Measurements from ENCODE around the gene KCNMB3. TPM values are rescaled to one million over a fixed set of nuclear protein-coding genes. Genes with fewer than 3 reads are reported as not detected.
"Not testable (repeated sequence)": the region's sequence is repeated elsewhere in the genome, so short reads cannot be mapped to it uniquely, and the experiment has no call there.

KCNMB3 gene
- total RNA-seq, 2 experiments from 2014 or later, result 1.9 to 2.2 TPM

DNA sequence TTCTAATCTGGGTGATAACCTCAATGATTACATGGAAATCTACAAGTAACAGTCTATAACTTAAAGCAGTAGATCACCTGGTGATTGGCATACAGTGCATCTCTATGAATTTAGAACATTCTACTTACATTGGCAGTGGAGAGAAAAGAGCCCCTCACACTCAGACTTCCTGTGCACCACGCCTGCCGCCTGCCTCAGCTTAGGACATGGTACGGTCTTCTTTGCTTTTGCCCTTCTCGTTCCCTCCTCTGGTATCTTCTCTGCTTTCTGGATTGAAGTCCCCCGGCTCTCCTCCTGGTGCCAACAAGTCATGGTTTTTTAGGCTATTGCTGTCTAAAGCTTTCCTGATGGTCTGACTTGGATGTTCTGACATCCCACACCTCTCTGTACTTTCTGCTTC, 7.9 kb upstream of the KCNMB3 start:
- peaks cover 5% of the 10 kb centered on the region for H3K27me3 Mint-ChIP-seq
- POLR2A ChIA-PET, result no interaction called here
- no peak overlapping the region for H3K4me3 Mint-ChIP-seq
- DNase-seq, result no peak
- no peak for ATAC-seq (ENCODE audit: low read depth)
- H3K9me3 Mint-ChIP-seq, result peaks cover 8% of the 10 kb centered on the region
- H3K36me3 Mint-ChIP-seq, result peaks cover 13% of the 10 kb centered on the region
- H3K27ac Mint-ChIP-seq, result no peak overlapping the region
- peaks cover 16% of the 10 kb centered on the region for H3K4me1 Mint-ChIP-seq

DNA sequence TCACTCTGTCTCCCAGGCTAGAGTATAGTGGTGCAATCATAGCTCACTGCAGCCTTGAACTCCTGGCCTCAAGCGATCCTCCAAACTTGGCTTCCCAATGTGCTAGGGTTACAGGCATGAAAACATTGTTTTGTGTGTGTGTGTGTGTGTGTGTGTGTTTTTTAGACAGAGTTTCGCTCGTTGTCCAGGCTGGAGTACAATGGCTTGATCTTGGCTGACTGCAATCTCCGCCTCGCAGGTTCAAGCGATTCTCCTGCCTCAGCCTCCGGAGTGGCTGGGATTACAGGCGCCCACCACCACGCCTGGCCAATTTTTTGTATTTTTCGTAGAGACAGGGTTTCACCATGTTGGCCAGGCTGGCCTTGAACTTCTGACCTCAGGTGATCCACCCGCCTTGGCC, 6.8 kb upstream of the KCNMB3 start:
- POLR2A ChIA-PET, result interaction anchor here (0.6 kb wide), 1 partner anchor 99 kb away, joined by 3 read pairs; no protein-coding TSS in a partner anchor
- peaks cover 16% of the 10 kb centered on the region for H3K4me1 Mint-ChIP-seq
- not testable (repeated sequence) for ATAC-seq (ENCODE audit: low read depth); H3K4me3 Mint-ChIP-seq; DNase-seq; H3K9me3 Mint-ChIP-seq; H3K27me3 Mint-ChIP-seq; H3K27ac Mint-ChIP-seq
- peaks cover 13% of the 10 kb centered on the region for H3K36me3 Mint-ChIP-seq

DNA sequence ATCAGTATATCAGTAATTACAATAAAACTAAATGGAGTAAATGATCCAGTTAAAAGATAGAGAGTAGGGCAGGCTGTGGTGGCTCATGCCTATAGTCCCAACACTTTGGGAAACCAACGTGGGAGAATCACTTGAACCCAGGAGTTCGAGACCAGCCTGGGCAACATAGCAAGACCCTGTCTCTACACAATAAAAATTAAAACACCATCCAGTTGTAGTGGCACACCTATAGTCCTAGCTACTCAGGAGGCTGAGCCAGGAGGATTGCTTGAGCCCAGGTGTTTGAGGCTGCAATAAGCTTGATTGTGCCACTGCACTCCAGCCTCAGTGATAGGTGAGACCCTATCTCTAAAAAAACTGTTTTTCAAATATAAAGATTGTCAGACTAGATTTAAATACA, 5.9 kb upstream of the KCNMB3 start:
- Mint-ChIP-seq H3K4me1 (peaks cover 16% of the 10 kb centered on the region), H3K27ac (no peak overlapping the region), H3K27me3 (peaks cover 5% of the 10 kb centered on the region), H3K9me3 (peaks cover 8% of the 10 kb centered on the region), H3K4me3 (no peak overlapping the region), H3K36me3 (peaks cover 13% of the 10 kb centered on the region)
- DNase-seq (no peak), ATAC-seq (ENCODE audit: low read depth) (no peak)
- POLR2A ChIA-PET, result no interaction called here

DNA sequence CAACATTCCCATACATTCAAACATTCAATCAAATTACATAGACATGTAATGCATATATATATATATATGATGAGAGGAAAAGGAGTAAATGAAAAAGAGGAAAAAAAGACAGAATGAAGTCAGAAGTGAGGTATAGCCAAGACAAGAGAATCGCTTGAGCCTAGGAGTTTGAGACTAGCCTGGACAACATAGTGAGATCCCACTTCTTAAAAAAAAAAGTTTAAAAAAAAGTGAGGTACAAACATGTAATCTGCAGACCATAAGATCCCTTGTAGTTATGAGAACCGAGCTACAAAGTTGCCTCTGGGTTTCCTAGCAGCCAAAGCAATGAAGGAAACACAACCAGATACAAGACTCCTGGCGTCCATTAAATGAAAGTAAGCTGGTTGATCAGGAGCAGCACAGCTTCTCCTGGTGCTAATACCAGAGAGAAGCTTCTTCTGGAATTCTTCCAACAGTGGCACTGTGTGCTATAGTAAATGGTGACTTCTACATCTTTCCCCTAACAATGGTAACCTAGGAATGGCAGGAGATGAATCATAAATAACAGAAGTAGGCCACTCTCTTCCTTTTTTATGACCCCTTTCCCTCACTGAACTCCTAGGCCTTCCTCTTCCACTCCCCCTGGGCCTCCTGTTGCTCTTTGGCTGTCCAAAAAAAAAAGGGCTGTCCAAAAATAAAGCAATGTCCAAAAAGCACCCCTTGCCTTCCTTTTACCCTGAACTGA, 3.5 kb downstream of the KCNMB3 start:
- no peaks in the 10 kb centered on the region for H3K9me3 Mint-ChIP-seq
- no peak overlapping the region for H3K4me3 Mint-ChIP-seq
- POLR2A ChIA-PET, result no interaction called here
- no peaks in the 10 kb centered on the region for H3K27me3 Mint-ChIP-seq
- H3K36me3 Mint-ChIP-seq, result peaks cover 16% of the 10 kb centered on the region
- no peaks in the 10 kb centered on the region for H3K4me1 Mint-ChIP-seq
- no peak overlapping the region for H3K27ac Mint-ChIP-seq
- DNase-seq (no peak), ATAC-seq (ENCODE audit: low read depth) (no peak)

DNA sequence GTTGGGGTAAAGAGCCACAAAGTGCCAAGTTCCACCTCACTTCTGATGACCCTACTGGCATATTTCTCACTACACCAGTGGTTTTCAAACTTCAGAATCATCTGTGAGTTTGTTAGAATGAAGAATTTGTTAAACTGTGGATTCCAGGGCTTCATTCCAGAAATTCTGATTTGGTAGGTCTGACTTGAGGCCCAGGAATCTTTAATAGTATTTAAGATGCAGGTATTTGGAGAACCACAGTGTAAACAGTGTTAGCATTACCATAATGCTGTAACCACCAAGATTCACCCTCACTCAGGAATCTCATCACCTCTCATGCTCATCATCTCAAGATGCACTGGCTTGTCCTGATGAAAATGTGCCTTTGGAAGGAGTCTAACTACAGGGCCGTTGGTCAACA, 6.0 kb downstream of the KCNMB3 start:
- H3K36me3 Mint-ChIP-seq, result peaks cover 10% of the 10 kb centered on the region
- no peaks in the 10 kb centered on the region for H3K27me3 Mint-ChIP-seq
- no peaks in the 10 kb centered on the region for H3K9me3 Mint-ChIP-seq
- DNase-seq, result no peak
- no peak overlapping the region for H3K4me3 Mint-ChIP-seq
- POLR2A ChIA-PET, result interaction anchor here (0.7 kb wide), 1 partner anchor 11 kb away, joined by 3 read pairs; no protein-coding TSS in a partner anchor
- H3K4me1 Mint-ChIP-seq, result no peaks in the 10 kb centered on the region
- H3K27ac Mint-ChIP-seq, result no peak overlapping the region
- no peak for ATAC-seq (ENCODE audit: low read depth)

DNA sequence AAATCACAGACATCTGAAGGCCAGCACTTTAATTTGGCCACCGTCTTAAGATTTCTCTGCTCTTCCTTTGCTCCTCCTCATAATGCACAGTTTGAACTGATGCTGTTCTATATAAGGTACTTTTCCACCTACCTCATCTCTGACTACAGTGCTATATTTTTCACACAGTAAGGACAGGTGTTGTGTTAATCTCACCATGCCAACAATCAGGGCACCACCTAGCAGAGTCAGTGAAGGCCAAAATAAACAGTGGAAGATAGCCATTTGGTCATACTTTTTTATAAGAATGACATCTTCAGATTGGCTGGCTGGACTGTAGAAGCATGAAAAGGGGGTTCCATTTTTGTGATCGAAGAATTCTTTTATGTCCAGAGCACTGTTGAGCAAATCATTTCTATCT, 8.1 kb downstream of the KCNMB3 start:
- H3K36me3 Mint-ChIP-seq, POLR2A ChIA-PET: not testable (repeated sequence)

DNA sequence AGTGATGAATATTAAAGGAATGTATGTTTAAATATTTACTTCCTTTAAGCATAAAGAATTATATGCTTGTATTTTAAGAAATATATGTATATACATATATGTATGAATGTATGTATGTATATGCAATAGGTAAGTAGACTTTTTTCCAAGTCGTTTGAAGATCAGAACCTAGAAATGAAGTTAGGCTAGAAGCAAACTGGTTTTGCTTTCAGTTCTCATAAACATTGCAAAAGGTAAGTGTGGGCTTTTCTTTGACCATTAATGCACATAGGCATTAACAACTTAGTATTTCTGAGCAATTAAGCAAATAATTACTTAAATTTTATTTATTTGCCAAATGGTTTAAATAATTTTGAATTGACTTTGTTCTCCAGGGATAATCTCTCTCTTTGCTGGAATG, 10.6 kb downstream of the KCNMB3 start:
- not testable (repeated sequence) for H3K4me3 Mint-ChIP-seq, H3K9me3 Mint-ChIP-seq, H3K27me3 Mint-ChIP-seq

More for the DNA sequence above, 8.1 kb downstream of the KCNMB3 start:
- not testable (repeated sequence) for H3K9me3 Mint-ChIP-seq; H3K27me3 Mint-ChIP-seq; DNase-seq; H3K4me1 Mint-ChIP-seq; H3K27ac Mint-ChIP-seq; ATAC-seq (ENCODE audit: low read depth); H3K4me3 Mint-ChIP-seq

DNA sequence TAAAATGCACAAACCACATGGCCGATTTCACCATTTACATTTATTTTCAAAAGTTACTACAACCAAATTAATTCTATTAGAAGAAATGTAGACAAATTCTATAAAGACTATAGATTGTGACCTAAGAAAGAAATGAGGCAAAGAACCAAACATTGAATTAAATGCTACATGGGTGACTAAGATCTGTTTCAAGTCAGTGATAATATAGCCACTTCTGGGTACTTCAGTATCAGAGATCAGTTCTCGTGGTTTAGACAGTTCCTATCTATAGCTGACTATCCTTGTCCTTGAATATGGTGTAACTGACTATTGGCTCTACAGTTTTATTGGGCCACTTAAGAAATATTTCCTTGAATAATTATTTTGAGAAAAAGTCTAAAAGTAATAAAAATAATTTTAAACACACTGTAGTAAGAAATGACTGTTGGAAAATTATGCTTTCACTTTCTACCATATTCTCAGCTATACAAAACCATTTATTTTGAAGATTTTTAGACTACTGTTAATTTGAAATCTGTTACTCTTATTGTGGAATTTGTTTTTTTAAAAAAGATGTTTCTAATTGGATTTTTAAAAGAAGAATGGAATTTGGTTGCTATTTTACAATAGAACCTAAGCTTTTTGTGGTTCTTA, 14.1 kb downstream of the KCNMB3 start:
- Mint-ChIP-seq H3K4me3 (peak overlapping the region; percentile 0), H3K27ac (no peak overlapping the region), H3K4me1 (peaks cover 6% of the 10 kb centered on the region), H3K27me3 (no peaks in the 10 kb centered on the region), H3K36me3 (peaks cover 18% of the 10 kb centered on the region), H3K9me3 (no peaks in the 10 kb centered on the region)
- no peak for DNase-seq
- peak; percentile 84 for ATAC-seq (ENCODE audit: low read depth)
- POLR2A ChIA-PET, result no interaction called here

More for the DNA sequence above, 10.6 kb downstream of the KCNMB3 start:
- ATAC-seq (ENCODE audit: low read depth); POLR2A ChIA-PET; H3K27ac Mint-ChIP-seq; H3K36me3 Mint-ChIP-seq; H3K4me1 Mint-ChIP-seq; DNase-seq: not testable (repeated sequence)

DNA sequence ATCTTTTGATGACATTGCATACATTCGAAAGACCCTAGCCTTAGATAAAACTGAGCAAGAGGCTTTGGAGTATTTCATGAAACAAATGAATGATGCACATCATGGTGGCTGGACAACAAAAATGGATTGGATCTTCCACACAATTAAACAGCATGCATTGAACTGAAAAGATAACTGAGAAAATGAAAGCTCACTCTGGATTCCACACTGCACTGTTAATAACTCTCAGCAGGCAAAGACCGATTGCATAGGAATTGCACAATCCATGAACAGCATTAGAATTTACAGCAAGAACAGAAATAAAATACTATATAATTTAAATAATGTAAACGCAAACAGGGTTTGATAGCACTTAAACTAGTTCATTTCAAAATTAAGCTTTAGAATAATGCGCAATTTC, 16.7 kb downstream of the KCNMB3 start:
- peaks cover 6% of the 10 kb centered on the region for H3K4me1 Mint-ChIP-seq
- no peak overlapping the region for H3K27ac Mint-ChIP-seq
- peaks cover 35% of the 10 kb centered on the region for H3K36me3 Mint-ChIP-seq

DNA sequence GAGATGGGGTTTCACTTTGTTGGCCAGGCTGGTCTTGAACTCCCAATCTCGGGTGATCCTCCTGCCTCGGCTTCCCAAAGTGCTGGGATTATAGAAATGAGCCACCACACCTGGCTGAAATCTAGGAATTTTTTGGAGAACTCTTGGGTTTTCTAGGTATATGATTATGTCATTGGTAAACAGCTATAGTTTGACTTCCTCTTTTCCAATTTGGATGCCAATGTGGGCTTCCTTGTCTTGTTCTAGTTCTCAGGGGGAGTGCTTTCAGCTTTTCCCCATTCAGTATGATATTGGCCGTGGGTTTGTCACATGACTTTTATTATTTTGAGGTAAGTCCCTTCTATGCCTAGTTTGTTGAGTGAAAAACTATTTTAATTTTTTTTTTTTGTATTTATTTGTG, 17.9 kb downstream of the KCNMB3 start:
- ATAC-seq (ENCODE audit: low read depth) (no peak), DNase-seq (no peak)
- Mint-ChIP-seq H3K9me3 (no peaks in the 10 kb centered on the region), H3K27ac (no peak overlapping the region), H3K36me3 (peaks cover 36% of the 10 kb centered on the region), H3K4me3 (no peak overlapping the region), H3K4me1 (peaks cover 6% of the 10 kb centered on the region), H3K27me3 (no peaks in the 10 kb centered on the region)
- POLR2A ChIA-PET, result no interaction called here

More for the DNA sequence above, 16.7 kb downstream of the KCNMB3 start:
- DNase-seq (no peak), ATAC-seq (ENCODE audit: low read depth) (no peak)
- Mint-ChIP-seq H3K4me3 (no peak overlapping the region), H3K27me3 (no peaks in the 10 kb centered on the region), H3K9me3 (no peaks in the 10 kb centered on the region)
- POLR2A ChIA-PET, result interaction anchor here (0.6 kb wide), 1 partner anchor 11 kb away, joined by 3 read pairs; no protein-coding TSS in a partner anchor

DNA sequence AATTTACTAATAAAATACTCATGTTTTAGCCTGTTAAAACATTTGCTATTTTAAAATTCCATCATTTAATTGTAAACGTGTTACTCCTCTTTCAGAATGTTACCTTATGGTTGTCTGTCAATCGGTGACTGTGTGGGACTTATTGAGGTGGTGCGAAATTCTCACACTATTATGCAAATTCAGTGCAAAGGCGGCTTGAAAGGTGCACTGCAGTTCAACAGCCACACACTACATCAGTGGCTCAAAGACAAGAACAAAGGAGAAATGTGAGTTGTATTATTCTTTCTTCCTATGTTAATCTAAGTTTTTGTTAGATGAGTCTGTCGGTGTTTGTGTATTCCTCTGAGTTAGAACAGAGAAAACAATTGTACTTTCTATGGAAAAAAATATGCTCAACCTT, 21.7 kb downstream of the KCNMB3 start:
- no peak for DNase-seq
- ATAC-seq (ENCODE audit: low read depth), result no peak
- Mint-ChIP-seq H3K27me3 (no peaks in the 10 kb centered on the region), H3K4me3 (no peak overlapping the region), H3K4me1 (peaks cover 4% of the 10 kb centered on the region), H3K36me3 (peaks cover 29% of the 10 kb centered on the region), H3K9me3 (no peaks in the 10 kb centered on the region), H3K27ac (no peak overlapping the region)
- POLR2A ChIA-PET, result no interaction called here

DNA sequence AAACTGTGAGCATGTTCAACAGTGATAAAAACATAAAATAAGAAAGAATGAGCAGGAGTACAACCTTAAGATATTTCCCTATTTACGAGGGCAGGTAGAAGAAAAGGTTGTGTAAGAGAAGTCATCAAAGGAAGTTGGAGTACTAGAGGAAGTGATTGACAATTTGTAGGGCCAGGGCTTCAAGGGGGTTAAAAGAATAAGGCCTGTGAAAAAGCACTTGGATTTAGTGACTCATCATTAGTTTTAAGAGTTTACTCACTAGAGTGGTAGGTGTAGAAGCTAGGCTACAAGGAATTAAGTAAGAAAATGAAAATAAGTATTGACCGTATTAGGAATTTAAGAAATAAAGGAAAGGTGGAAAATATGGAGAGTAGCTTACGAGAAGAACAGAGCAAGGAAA, 23.6 kb downstream of the KCNMB3 start:
- POLR2A ChIA-PET, result no interaction called here
- ATAC-seq (ENCODE audit: low read depth) (no peak), DNase-seq (no peak)
- Mint-ChIP-seq H3K4me1 (peaks cover 4% of the 10 kb centered on the region), H3K27me3 (no peaks in the 10 kb centered on the region), H3K4me3 (no peak overlapping the region), H3K36me3 (peaks cover 28% of the 10 kb centered on the region), H3K9me3 (no peaks in the 10 kb centered on the region), H3K27ac (no peak overlapping the region)

DNA sequence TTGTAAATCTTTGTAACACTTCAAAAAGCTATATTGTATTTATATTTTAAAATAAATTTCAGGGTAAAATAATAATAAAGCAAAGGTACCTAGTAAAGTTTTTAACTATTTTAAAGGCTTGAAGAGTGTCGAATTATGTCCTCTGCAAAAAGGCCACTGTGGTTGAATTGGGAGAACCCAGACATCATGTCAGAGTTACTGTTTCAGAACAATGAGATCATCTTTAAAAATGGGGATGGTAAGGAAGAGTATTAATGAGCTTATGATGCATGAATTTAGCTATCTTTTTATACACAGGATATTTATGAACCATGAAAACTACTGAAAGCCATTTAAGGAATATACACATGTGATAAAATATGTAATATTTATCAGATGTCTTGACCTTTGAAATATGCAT, 26.3 kb downstream of the KCNMB3 start:
- ATAC-seq (ENCODE audit: low read depth) (no peak), DNase-seq (no peak)
- Mint-ChIP-seq H3K9me3 (no peaks in the 10 kb centered on the region), H3K27me3 (no peaks in the 10 kb centered on the region), H3K36me3 (peaks cover 8% of the 10 kb centered on the region), H3K27ac (no peak overlapping the region), H3K4me3 (no peak overlapping the region), H3K4me1 (peaks cover 4% of the 10 kb centered on the region)
- POLR2A ChIA-PET, result no interaction called here

DNA sequence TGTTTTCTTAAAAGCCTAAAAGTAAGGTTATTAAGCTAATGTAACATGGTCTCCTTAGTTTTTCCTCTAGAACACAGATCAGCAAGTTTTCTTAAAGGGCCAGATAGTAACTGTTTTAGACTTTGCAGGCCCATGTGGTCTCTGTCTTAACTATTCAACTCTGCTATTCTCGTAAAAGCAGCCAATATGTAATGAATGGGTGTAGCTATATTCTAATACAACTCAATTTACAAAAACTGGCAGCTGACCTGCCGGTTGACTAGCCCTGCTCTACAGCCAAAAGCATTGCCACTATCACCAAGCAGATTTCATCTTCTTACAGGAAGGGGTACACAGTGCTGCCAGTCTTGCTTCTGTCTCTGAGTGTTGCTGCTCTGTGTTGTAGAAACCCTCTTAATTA, 27.4 kb downstream of the KCNMB3 start:
- peaks cover 8% of the 10 kb centered on the region for H3K36me3 Mint-ChIP-seq
- no peak overlapping the region for H3K27ac Mint-ChIP-seq

More for the DNA sequence above, 27.4 kb downstream of the KCNMB3 start:
- ATAC-seq (ENCODE audit: low read depth), result no peak
- Mint-ChIP-seq H3K9me3 (no peaks in the 10 kb centered on the region), H3K27me3 (no peaks in the 10 kb centered on the region), H3K4me3 (no peak overlapping the region), H3K4me1 (peaks cover 4% of the 10 kb centered on the region)
- no peak for DNase-seq
- POLR2A ChIA-PET, result no interaction called here
